Chondrocyte (in vitro differentiated cells): Measurements from ENCODE around the gene PRSS2. TPM values are rescaled to one million over a fixed set of nuclear protein-coding genes. Genes with fewer than 3 reads are reported as not detected.
"Not testable (repeated sequence)": the region's sequence is repeated elsewhere in the genome, so short reads cannot be mapped to it uniquely, and the experiment has no call there.

ENCODE experiments used
- DNase-seq: peaks from one replicate; pipeline ENCODE4 v3.0.0; 2021; ENCODE audit warnings: mixed read lengths, low spot score
- H3K27ac Mint-ChIP-seq: one replicate; pipeline ENCODE4 v1.8.0; 2021; ENCODE audit warnings: mild to moderate bottlenecking, moderate library complexity, mixed read lengths; ENCODE audit not compliant: unreplicated experiment
- H3K27me3 Mint-ChIP-seq: 2 replicates; pipeline ENCODE4 v1.8.0; 2021; ENCODE audit warnings: low read depth, mixed read lengths
- H3K36me3 Mint-ChIP-seq: 2 replicates; pipeline ENCODE4 v1.8.0; 2021; ENCODE audit warnings: low read depth, mixed read lengths
- H3K4me1 Mint-ChIP-seq: 2 replicates; pipeline ENCODE4 v1.8.0; 2021; ENCODE audit warnings: low read depth, mild to moderate bottlenecking, mixed read lengths
- H3K4me3 Mint-ChIP-seq: one replicate; pipeline ENCODE4 v1.8.0; 2021; ENCODE audit warnings: mild to moderate bottlenecking, moderate library complexity, mixed read lengths; ENCODE audit not compliant: unreplicated experiment
- H3K9me3 Mint-ChIP-seq: 2 replicates; pipeline ENCODE4 v1.8.0; 2021; ENCODE audit warnings: low read depth, mixed read lengths
- total RNA-seq: library from RNA; stranded (reverse); gene quantifications from 3 replicates; pipeline ENCODE4 v1.2.1, GENCODE V29; 2021
- TF ChIP-seq, protein P1 (sequence below): fragments of 200-600 bp; sonication (generic); IDR thresholded peaks from 2 replicates; pipeline ENCODE4 v1.5.0; 2021; ENCODE audit warnings: antibody characterized with exemption, mild to moderate bottlenecking, moderate library complexity

PRSS2 gene
- total RNA-seq, 1 donor from 2014 or later: not detected

DNA sequence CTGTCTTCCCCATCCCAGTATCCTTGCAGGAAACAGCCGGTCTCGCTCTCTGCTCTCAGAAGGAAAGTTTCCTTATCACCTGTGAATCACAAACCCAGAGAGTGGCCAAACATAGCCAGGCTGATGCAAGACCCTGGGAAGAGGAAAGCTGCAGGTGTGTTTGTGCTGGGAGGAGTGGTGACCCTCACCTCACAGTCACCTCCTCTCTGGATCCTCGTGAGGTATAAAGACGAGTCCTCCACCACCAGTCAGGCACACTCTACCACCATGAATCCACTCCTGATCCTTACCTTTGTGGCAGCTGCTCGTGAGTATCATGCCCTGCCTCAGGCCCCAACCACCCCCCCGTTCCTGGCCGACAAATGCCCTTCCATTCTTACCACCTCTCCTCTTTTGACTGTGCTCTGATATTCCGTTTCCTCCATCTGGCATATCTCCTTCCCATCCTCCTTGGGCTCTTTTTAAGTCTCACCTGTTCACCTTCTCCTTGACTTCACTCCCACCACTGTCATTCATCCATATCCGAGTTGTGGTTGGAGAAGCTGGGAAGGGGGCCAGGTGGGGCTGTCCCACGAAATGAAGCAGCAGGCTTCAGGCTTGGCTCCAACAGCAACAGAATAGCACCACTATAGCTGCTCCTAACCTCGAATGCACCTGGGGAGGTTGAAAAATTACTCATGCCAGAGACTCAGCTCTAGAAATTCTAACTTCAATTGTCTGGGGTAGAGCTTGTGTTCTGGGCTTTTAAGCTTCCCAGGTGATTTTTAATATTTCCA, 21.4 kb upstream of the PRSS2 start, which contains the start of gene PRSS1:
TSS of gene PRSS1 (plus strand) at position 255 of the 776 bp plus-strand sequence. CDS start at position 268, 13 bp downstream.
- Mint-ChIP-seq H3K4me1 (no peaks in the 10 kb centered on the region), H3K27me3 (peaks cover 28% of the 10 kb centered on the region), H3K4me3 (no peak within 1 kb of the TSS), H3K9me3 (no peaks in the 10 kb centered on the region), H3K27ac (no peak within 1 kb of the TSS), H3K36me3 (no peaks in the 10 kb centered on the region)
- TF ChIP-seq, protein P1, sequence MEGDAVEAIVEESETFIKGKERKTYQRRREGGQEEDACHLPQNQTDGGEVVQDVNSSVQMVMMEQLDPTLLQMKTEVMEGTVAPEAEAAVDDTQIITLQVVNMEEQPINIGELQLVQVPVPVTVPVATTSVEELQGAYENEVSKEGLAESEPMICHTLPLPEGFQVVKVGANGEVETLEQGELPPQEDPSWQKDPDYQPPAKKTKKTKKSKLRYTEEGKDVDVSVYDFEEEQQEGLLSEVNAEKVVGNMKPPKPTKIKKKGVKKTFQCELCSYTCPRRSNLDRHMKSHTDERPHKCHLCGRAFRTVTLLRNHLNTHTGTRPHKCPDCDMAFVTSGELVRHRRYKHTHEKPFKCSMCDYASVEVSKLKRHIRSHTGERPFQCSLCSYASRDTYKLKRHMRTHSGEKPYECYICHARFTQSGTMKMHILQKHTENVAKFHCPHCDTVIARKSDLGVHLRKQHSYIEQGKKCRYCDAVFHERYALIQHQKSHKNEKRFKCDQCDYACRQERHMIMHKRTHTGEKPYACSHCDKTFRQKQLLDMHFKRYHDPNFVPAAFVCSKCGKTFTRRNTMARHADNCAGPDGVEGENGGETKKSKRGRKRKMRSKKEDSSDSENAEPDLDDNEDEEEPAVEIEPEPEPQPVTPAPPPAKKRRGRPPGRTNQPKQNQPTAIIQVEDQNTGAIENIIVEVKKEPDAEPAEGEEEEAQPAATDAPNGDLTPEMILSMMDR: no peak
- no peak for DNase-seq

DNA sequence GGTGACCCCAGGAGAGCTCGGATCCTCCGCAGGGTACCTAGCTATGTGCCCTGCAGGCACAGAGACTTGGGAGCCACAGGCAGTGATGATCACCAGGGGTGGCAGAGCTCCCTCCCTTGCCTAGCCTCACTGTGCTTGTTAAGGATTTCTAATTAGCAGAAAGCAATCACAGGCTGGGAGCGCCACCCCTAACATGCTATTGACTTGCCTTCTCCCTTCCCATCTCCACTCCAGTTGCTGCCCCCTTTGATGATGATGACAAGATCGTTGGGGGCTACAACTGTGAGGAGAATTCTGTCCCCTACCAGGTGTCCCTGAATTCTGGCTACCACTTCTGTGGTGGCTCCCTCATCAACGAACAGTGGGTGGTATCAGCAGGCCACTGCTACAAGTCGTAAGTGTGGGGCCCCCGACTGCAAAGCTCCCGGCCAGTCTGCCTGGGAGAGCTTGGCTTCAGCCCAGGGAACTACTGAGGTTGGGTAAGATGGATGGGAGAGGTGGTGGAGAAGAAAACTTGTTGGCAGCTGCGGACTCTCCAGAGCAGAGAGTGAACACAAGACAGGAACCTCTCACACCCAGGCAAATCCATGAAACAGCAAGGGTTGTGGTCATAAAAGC, 20.3 kb upstream of the PRSS2 start:
- no peak for DNase-seq
- Mint-ChIP-seq H3K4me1 (no peaks in the 10 kb centered on the region), H3K27me3 (peaks cover 24% of the 10 kb centered on the region), H3K9me3 (no peaks in the 10 kb centered on the region), H3K36me3 (no peaks in the 10 kb centered on the region), H3K4me3 (no peak overlapping the region), H3K27ac (no peak overlapping the region)
- TF ChIP-seq, protein P1: no peak

DNA sequence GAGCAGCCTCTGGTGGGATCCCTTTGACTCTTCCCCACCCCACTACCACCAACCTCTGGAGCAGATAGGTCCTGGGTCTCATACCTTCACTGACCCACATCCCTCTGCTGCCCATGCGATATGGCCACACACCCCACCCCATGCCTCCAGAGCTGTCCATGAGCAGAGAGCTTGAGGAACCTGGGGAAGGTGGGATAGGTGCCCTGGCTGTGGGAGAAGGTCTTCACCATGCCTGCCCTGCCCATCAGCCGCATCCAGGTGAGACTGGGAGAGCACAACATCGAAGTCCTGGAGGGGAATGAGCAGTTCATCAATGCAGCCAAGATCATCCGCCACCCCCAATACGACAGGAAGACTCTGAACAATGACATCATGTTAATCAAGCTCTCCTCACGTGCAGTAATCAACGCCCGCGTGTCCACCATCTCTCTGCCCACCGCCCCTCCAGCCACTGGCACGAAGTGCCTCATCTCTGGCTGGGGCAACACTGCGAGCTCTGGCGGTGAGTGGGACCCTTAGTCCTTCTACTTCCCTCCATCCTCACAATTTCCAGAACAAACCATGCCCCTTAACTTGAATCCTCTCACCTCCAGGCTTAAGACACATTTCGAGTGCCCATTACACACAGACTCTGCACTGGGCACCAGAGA, 19.1 kb upstream of the PRSS2 start:
- H3K4me3 Mint-ChIP-seq, H3K36me3 Mint-ChIP-seq, DNase-seq, H3K9me3 Mint-ChIP-seq, H3K27ac Mint-ChIP-seq, H3K4me1 Mint-ChIP-seq: not testable (repeated sequence)
- peaks cover 24% of the 10 kb centered on the region for H3K27me3 Mint-ChIP-seq

DNA sequence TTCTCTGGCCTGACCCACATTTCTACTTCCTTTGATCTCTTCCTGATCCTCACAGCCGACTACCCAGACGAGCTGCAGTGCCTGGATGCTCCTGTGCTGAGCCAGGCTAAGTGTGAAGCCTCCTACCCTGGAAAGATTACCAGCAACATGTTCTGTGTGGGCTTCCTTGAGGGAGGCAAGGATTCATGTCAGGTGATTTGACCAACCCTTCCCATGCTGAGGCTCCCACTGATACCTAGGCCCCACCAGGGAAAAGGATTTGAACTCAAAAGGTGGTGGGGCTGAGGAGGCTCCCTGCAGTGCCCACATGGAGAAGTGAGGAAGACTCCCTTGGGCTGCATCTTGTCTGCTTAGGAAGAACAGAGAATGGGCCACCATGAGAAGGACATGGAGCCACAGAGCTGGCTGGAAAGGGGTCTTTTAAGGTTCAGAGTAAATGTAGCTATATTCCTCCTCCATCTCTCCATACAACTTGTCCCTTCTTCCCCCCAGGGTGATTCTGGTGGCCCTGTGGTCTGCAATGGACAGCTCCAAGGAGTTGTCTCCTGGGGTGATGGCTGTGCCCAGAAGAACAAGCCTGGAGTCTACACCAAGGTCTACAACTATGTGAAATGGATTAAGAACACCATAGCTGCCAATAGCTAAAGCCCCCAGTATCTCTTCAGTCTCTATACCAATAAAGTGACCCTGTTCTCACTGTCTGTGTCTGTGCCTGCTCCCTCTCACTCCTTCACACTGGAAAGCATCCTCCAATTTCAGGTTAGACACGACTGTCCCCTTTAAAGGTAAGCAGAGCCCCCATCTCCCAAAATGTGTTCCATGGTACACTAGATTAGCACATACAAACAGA, 18.2 kb upstream of the PRSS2 start:
- no peak overlapping the region for H3K27ac Mint-ChIP-seq
- DNase-seq: no peak
- H3K36me3 Mint-ChIP-seq: no peaks in the 10 kb centered on the region
- H3K27me3 Mint-ChIP-seq: peaks cover 25% of the 10 kb centered on the region
- no peaks in the 10 kb centered on the region for H3K9me3 Mint-ChIP-seq
- TF ChIP-seq, protein P1: no peak
- no peaks in the 10 kb centered on the region for H3K4me1 Mint-ChIP-seq
- no peak overlapping the region for H3K4me3 Mint-ChIP-seq

DNA sequence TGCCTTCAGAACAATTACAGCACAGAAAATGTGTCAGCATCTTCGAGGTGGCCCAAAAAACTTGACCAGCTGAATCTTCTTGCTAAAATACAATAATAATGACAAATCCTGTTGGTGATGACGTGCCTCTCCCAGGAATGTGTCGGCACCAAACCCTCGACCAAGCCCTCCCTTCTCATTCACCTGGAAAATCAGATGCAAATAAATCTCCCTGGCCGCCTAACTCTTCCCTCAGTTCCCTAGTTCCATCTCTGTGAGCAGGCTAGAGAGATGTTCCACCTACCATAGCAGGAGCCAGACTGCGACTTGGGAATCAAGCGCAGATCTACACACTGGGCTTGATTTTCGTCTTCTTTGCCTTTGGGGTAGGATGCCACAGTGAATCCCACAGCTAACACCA, 17.4 kb upstream of the PRSS2 start:
- H3K9me3 Mint-ChIP-seq: no peaks in the 10 kb centered on the region
- no peaks in the 10 kb centered on the region for H3K4me1 Mint-ChIP-seq
- no peaks in the 10 kb centered on the region for H3K36me3 Mint-ChIP-seq
- DNase-seq: no peak
- H3K27ac Mint-ChIP-seq: no peak overlapping the region
- TF ChIP-seq, protein P1: no peak
- peaks cover 24% of the 10 kb centered on the region for H3K27me3 Mint-ChIP-seq
- H3K4me3 Mint-ChIP-seq: no peak overlapping the region

DNA sequence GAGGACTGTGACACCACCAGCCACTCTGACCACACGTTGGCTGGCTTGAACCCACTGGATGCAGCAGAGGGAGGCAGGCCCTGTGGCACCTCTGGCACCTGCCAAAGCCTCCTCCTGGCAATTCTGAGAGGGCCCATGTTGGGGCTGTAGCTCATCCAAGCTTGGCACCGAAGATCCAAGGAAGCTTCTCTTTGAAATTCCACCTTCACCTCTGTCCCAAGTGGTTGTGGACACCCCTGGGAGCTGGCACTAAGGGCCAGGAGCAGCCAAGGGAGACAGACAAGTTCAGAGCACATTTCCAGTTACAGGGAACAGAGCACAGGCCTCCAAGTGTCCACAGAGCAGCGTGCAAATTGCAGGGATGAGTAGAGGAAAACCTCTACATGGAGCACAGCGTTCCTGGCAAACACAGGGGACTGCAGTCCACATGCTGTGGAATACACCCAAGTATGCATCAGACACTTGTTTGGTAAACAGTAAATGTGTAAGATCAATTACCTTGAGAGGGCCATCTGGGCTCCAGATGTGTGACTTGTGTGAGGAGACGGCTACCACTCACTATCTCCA, 16.8 kb upstream of the PRSS2 start:
- not testable (repeated sequence) for DNase-seq, H3K4me1 Mint-ChIP-seq, H3K27ac Mint-ChIP-seq, H3K9me3 Mint-ChIP-seq, H3K36me3 Mint-ChIP-seq, H3K4me3 Mint-ChIP-seq
- peaks cover 24% of the 10 kb centered on the region for H3K27me3 Mint-ChIP-seq
